ENCODE measurements around the gene LIM2.
"Not testable (repeated sequence)": the region's sequence is repeated elsewhere in the genome, so short reads cannot be mapped to it uniquely, and the experiment has no call there.

The LIM2 gene, protein sequence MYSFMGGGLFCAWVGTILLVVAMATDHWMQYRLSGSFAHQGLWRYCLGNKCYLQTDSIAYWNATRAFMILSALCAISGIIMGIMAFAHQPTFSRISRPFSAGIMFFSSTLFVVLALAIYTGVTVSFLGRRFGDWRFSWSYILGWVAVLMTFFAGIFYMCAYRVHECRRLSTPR

GRCh38 chr19:51387924-51388389, at the start of gene LIM2:
LIM2 (minus strand) TSS chr19:51387974; CDS start chr19:51387443, 531 bp downstream.
- DNase-seq (ENCODE audit: low read depth), result no peak

DNA sequence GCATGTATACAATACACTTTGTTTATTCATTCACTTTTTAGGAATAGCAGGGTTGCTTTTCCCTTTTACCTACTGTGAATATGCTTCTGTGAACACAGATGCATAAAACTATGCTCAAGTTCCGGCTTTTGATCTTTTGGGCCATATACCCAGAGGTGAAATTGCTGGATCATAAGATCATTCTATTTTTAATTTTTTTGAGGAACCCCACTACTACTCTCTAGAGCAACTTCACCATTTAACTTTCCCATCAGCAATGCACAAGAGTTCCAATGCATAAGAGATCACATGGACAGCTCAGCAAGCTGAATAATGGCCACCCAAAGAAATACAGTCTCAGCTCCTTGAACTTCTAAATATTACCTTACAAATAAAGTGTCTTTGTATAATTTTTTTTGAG, 46.7 kb upstream of the LIM2 start:
- DNase-seq (ENCODE audit: low read depth), result no peak

DNA sequence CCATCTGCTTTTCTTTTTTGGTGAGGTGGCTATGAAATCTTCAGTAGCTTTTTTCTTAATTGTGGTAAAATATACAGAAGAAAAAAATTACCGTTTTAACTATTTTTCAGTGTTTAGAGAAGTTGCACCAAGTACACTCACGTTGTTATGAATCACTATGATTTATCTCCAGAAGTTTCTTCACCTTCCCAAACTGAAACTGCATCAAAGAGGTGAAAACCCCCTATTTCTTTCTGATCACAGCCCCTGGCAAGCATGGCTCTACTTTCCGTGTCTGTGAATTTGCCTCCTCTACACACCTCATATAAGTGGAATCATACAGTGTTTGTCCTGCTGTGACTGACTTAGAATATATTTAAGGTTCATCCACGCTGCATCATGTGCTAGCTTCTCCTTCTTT, 45.3 kb upstream of the LIM2 start:
- no peak for DNase-seq (ENCODE audit: low read depth)

DNA sequence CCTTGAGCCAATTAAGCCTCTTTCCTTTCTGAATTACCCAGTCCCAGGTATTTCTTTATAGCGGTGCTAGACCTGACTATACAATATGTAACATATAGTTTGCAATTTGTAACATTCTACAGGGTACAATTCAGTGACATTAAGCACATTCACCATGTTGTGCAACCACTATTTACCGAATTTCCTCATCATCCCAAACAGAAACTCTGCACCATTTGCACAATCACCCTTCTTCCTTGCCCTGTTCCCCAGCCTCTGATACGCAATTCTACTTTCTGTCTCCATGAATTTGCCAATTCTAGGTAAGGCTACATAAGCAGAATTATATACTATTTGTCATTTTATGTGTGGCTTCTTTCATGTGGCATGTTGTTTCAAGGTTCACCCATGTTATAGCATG, 43.4 kb upstream of the LIM2 start:
- DNase-seq (ENCODE audit: low read depth), result no peak

DNA sequence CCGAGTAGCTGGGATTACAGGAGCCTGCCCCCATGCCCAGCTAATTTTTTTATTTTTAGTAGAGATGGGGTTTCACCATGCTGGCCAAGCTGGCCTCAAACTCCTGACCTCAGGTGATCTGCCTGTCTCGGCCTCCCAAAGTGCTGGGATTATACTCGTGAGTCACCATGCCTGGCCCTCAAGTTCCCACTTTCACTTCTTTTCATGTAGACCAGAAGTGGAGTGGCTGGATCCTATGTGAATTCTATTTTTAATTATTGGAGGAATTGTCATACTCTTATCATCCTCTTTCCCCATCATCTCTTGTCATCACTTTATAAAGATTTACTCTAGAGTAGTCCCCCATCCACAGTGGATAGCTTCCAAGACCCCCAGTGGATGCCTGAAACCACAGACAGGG, 42.4 kb upstream of the LIM2 start:
- no peak for DNase-seq (ENCODE audit: low read depth)

GRCh38 chr19:51427201-51427600, 39.4 kb upstream of the LIM2 start:
- DNase-seq (ENCODE audit: low read depth), result no peak

DNA sequence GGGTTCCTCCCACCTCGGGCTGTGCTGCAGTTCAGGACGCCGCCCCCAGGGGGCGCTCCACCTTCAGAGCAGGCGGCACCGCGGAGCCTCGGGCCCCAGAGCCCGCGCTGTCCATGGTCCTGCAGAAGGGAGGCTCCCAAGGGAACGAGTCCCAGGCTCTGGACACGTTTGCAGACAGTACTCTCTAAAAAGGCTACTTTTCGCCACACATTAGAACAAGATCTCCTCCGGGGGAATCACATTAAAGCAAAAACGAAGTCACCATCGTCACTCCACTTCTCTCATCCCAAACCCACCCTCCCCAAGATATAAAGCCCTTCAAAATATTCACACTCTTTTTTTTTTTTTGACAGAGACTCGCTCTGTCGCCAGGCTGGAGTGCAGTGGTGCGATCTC, 34.3 kb upstream of the LIM2 start:
- peak; percentile 43 for DNase-seq (ENCODE audit: low read depth)

- DNase-seq (ENCODE audit: low read depth), result no peak
Measured at GRCh38 chr19:51421229-51422052, 33.7 kb upstream of the LIM2 start.

- not testable (repeated sequence) for DNase-seq (ENCODE audit: low read depth)
Measured at GRCh38 chr19:51420511-51420910, 32.7 kb upstream of the LIM2 start.

DNA sequence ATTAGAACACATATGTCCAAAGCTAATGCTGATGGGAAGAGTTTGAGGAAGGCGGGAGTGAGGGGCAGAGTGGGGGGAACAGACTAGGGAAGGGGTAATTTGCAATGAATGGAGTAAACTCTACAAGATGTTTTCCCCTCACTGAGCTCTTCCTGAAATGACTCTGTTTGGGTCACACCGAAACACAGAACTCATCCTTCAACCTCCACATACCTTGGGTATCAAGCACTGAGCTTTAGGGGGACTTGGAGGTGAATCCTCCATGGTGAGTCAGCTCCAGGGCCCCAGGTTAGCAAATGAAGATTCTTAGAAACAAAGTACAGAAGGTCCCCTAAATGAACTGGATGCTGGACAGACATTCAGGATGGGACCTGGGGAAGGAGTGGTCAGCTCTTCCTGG, 30.9 kb upstream of the LIM2 start:
- no peak for DNase-seq (ENCODE audit: low read depth)

DNA sequence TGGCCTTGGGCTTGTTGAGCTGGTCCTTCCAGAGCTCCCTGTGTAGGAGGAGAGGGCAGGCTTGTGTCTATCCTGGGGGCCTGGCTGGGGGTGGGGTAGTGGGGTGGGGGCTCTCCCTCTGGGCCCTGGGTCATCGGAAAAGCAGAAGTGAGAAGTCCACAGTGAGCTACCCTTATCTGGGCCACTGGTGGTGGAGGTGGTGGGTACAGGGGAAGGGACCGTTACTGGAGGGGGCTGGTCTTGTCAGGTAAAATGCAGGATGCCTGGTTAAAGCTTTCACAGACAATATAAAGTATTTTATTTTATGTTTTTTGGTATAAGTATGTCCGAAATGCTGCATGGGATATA, 30.0 kb upstream of the LIM2 start:
- no peak for DNase-seq (ENCODE audit: low read depth)

- DNase-seq (ENCODE audit: low read depth), result no peak
Measured at GRCh38 chr19:51417107-51417809, 29.5 kb upstream of the LIM2 start, which contains the start of gene SIGLEC10. SIGLEC10 (minus strand) TSS chr19:51417642; CDS start chr19:51417581, 61 bp downstream.

DNA sequence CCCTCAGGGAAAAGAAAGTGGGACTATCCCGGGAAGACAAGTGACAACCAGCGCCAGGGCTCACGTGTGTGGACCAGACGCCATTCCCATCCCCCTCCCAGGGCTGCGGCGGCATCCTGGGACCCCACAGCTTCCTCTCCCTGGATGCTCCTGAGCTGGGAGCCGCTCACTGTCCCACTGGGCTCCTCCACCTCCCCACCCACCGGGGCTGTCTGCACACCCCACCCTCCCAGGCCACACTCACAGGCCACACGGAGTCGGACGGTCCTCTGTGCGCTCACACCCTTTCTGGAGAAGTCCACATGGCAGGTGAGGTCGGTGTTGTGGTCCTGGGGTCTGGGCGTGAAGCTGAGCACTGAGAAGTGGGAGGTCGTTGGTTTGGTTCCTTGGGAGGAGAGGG, 28.6 kb upstream of the LIM2 start:
- not testable (repeated sequence) for DNase-seq (ENCODE audit: low read depth)

DNA sequence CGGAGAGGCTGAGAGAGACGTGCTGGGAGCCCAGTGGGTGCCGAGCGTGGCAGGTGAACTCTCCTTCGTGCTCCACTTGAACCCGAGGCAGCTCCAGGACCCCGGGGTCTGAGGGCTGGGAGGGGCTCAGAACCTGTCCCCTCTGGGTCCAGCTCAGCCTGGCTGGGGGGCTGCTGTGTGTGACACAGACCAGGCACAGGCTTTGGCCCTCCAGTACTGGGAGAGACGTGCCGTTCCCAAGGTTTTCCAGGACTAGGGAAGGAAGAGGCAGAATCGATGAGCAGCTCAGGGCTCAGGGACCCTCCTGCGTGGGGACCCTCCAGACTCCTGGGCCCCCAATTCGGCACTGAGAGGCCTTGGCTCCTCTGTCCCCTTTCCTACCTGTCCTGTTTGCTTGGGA, 27.4 kb upstream of the LIM2 start:
- no peak for DNase-seq (ENCODE audit: low read depth)

GRCh38 chr19:51410950-51411748, 23.4 kb upstream of the LIM2 start:
- DNase-seq (ENCODE audit: low read depth), result no peak

- DNase-seq (ENCODE audit: low read depth), result peak; percentile 16
Measured at GRCh38 chr19:51407511-51408131, 19.8 kb upstream of the LIM2 start.

DNA sequence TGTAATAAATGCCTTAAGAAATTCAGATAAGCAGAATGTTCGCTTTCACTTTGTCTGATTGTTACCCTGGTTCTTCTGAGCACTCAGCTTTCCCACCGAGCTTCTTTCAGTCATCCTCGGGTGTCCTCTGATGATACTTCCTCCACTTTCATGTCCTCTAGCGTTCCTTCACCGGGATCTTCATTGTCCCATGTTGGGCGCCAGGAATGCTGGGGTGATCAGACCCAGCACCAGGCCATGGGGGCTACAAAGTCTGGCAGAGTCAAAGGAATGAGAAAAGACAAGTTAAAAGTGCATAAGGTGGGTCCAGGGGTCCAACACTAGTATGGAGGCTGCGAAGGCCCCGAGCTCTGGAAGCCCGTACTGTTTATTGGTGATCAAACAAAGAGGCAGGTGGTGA, 14.3 kb upstream of the LIM2 start:
- no peak for DNase-seq (ENCODE audit: low read depth)

- DNase-seq (ENCODE audit: low read depth), result peak; percentile 27
Measured at GRCh38 chr19:51399936-51400335, 12.2 kb upstream of the LIM2 start.

DNA sequence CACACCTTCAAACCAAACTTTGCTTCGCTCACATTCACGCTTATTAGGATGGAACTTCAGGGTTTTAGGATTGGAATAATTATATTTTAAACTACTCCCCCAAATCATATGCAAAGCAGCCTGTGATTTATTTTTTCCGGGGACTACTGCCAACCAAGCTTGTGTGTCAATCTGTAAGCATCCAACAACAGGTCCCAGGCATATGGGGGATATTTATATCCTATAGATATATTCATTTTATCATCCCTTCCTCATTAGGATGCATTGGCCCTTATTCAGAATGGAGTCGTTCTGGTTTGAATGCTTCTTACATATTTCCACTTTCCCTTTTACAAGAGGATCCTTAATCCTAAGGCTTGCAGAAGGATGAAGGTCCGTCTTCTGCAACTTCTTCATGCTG, 11.5 kb upstream of the LIM2 start:
- DNase-seq (ENCODE audit: low read depth), result no peak

- peak; percentile 27 for DNase-seq (ENCODE audit: low read depth)
Measured at GRCh38 chr19:51398096-51398704, 10.4 kb upstream of the LIM2 start.

- DNase-seq (ENCODE audit: low read depth), result peak; percentile 39
Measured at GRCh38 chr19:51397453-51397852, 9.7 kb upstream of the LIM2 start.

All from fibroblast of gingiva (primary cell).